Measurements from ENCODE around the gene METTL26. TPM values are rescaled to one million over a fixed set of nuclear protein-coding genes. Genes with fewer than 3 reads are reported as not detected.

METTL26 gene
- total RNA-seq, 6 experiments from 2014 or later, result 91.6 to 115 (median 105) TPM

- H3K9me3 Mint-ChIP-seq, result no peaks in the 10 kb centered on the region
- no peak for TF ChIP-seq CTCF (IDR thresholded peaks at IDR 0.05)
- DNase-seq, result no peak
- peaks cover 6% of the 10 kb centered on the region; the same call in 1 of the 2 replicates for H3K36me3 Mint-ChIP-seq (ENCODE audit: low read depth)
- H3K27ac Mint-ChIP-seq, result peak overlapping the region; percentile 99
- H3K27me3 Mint-ChIP-seq (ENCODE audit: insufficient read depth), result peaks cover 1% of the 10 kb centered on the region
- peak overlapping the region; percentile 72 for H3K4me3 Mint-ChIP-seq
- peaks cover 43% of the 10 kb centered on the region for H3K4me1 Mint-ChIP-seq (ENCODE audit: low read depth)
Observed at GRCh38 chr16:625977-626765, 9.9 kb downstream of the METTL26 start.

- no peak overlapping the region for H3K4me3 Mint-ChIP-seq
Observed at GRCh38 chr16:625117-625976, 10.8 kb downstream of the METTL26 start.

GRCh38 chr16:624526-625070 lies 11.5 kb downstream of the METTL26 start:
- Mint-ChIP-seq H3K4me3 (no peak overlapping the region), H3K27ac (peak overlapping the region; percentile 65; the same call in 1 of the 2 replicates), H3K4me1 (ENCODE audit: low read depth) (peaks cover 43% of the 10 kb centered on the region), H3K36me3 (ENCODE audit: low read depth) (peaks cover 6% of the 10 kb centered on the region; the same call in 1 of the 2 replicates), H3K27me3 (ENCODE audit: insufficient read depth) (peaks cover 1% of the 10 kb centered on the region), H3K9me3 (no peaks in the 10 kb centered on the region)
- no peak for DNase-seq
- no peak for TF ChIP-seq CTCF (IDR thresholded peaks at IDR 0.05)

More at GRCh38 chr16:625117-625976, 10.8 kb downstream of the METTL26 start:
- Mint-ChIP-seq H3K9me3 (no peaks in the 10 kb centered on the region), H3K27ac (peak overlapping the region; percentile 11; the same call in 1 of the 2 replicates), H3K36me3 (ENCODE audit: low read depth) (peaks cover 6% of the 10 kb centered on the region; the same call in 1 of the 2 replicates), H3K27me3 (ENCODE audit: insufficient read depth) (peaks cover 1% of the 10 kb centered on the region), H3K4me1 (ENCODE audit: low read depth) (peaks cover 43% of the 10 kb centered on the region)
- no peak for DNase-seq
- no peak for TF ChIP-seq CTCF (IDR thresholded peaks at IDR 0.05)

- Mint-ChIP-seq H3K4me1 (ENCODE audit: low read depth) (peaks cover 43% of the 10 kb centered on the region), H3K27ac (peak overlapping the region; percentile 98), H3K27me3 (ENCODE audit: insufficient read depth) (peaks cover 1% of the 10 kb centered on the region), H3K36me3 (ENCODE audit: low read depth) (peaks cover 6% of the 10 kb centered on the region; the same call in 1 of the 2 replicates), H3K4me3 (peak overlapping the region; percentile 83; the same call in 1 of the 2 replicates), H3K9me3 (no peaks in the 10 kb centered on the region)
- peak; percentile 19 for DNase-seq
- TF ChIP-seq CTCF (IDR thresholded peaks at IDR 0.05), result no peak
Observed at GRCh38 chr16:622920-623280, 13.2 kb downstream of the METTL26 start.

- H3K36me3 Mint-ChIP-seq (ENCODE audit: low read depth), result peaks cover 3% of the 10 kb centered on the region; the same call in 1 of the 2 replicates
- no peaks in the 10 kb centered on the region for H3K9me3 Mint-ChIP-seq
- H3K4me1 Mint-ChIP-seq (ENCODE audit: low read depth), result peaks cover 35% of the 10 kb centered on the region
- H3K27ac Mint-ChIP-seq, result peak overlapping the region; percentile 98
- H3K4me3 Mint-ChIP-seq, result peak overlapping the region; percentile 83; the same call in 1 of the 2 replicates
- H3K27me3 Mint-ChIP-seq (ENCODE audit: insufficient read depth), result peaks cover 1% of the 10 kb centered on the region
- TF ChIP-seq CTCF (IDR thresholded peaks at IDR 0.05), result no peak
- peak; percentile 16 for DNase-seq
Observed at GRCh38 chr16:621526-622105, 14.5 kb downstream of the METTL26 start.
